Lower leg skin (tissue), 3 donors: ENCODE results near the gene SLC9C1.

ENCODE experiments used
- CTCF ChIP-seq, 3 donors: fragments of 450-650 bp; IDR thresholded peaks; one replicate each; pipeline ENCODE4 v1.5.1; 2016; ENCODE audit warnings: antibody characterized with exemption in 3 of 3, mild to moderate bottlenecking in 3 of 3, moderate library complexity in 2 of 3
- POLR2A ChIP-seq, 2 donors: fragments of 450-650 bp; IDR thresholded peaks; one replicate each; pipeline ENCODE4 v1.6.1; 2016 to 2017; ENCODE audit warnings: antibody characterized with exemption in 2 of 2, mild to moderate bottlenecking in 1 of 2, moderate library complexity in 1 of 2

GRCh38 chr3:112143251-112143650 lies 150.8 kb downstream of the SLC9C1 start:
- TF ChIP-seq CTCF (IDR thresholded peaks at IDR 0.05) (no peak), POLR2A (IDR thresholded peaks at IDR 0.05) (no peak)
